Measurements from ENCODE around the gene UCHL1.

DNA sequence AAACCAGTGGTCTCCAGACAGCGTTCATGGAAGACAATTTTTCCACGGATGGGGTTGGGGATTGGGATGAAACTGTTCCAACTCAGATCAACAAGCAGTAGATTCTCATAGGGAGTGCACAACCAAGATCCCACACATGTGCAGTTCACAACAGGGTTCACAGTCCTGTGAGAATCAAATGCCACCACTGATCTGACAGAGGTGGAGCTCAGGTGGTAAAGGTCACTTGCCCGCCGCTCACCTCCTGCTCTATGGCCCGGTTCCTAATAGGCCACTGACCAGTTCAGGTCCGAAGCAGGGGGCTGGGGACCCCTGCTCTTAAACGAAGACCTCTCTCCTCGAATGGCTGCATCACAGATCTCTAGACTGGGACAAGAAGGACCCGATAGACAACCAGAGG lies 46.8 kb upstream of the UCHL1 start:
- TF ChIP-seq CTCF (IDR thresholded peaks at IDR 0.05; ENCODE audit: low read depth, low read length, poor library complexity, severe bottlenecking) (no peak), EZH2phosphoT487 (IDR thresholded peaks at IDR 0.05; ENCODE audit: borderline replicate concordance, low read length) (no peak)
